Astrocyte of the cerebellum (primary cell): ENCODE measurements around the gene SLC25A22.
A peak's percentile ranks its signal among the peaks of the same experiment; 100 is the strongest.

Source experiments
- DNase-seq: peaks from one replicate; pipeline ENCODE4 v3.0.0-alpha.2; 2011; ENCODE audit warnings: low read depth
- H3K4me3 ChIP-seq: 2 replicates; pipeline ENCODE4 v1.5.1; 2011; ENCODE audit warnings: mild to moderate bottlenecking, low read depth, low read length, moderate library complexity
- CTCF ChIP-seq: IDR thresholded peaks from 2 replicates; pipeline ENCODE4 v1.5.1; 2012; ENCODE audit warnings: low read length, low read depth, moderate library complexity, mild to moderate bottlenecking; ENCODE audit errors: missing control alignments
- in situ Hi-C: cut with HindIII; loops from 2 replicates; pipeline ENCODE4 v1.10.0; 2017; ENCODE audit warnings: low sequenced_read_pairs

SLC25A22 gene

GRCh38 chr11:834371-835316 lies 36.6 kb upstream of the SLC25A22 start:
- no peak for DNase-seq

GRCh38 chr11:833849-834311 lies 35.8 kb upstream of the SLC25A22 start:
- in situ Hi-C loops = no loop called here
- no peak for TF ChIP-seq CTCF
- no peak for DNase-seq

More at GRCh38 chr11:834371-835316, 36.6 kb upstream of the SLC25A22 start:
- peak overlapping the region; percentile 72 for H3K4me3 ChIP-seq
- in situ Hi-C loops = no loop called here
- no peak for TF ChIP-seq CTCF

GRCh38 chr11:833114-833791 lies 35.2 kb upstream of the SLC25A22 start:
- in situ Hi-C loops = no loop called here
- no peak for DNase-seq
- TF ChIP-seq CTCF = no peak
- peak overlapping the region; percentile 72 for H3K4me3 ChIP-seq

More at GRCh38 chr11:833849-834311, 35.8 kb upstream of the SLC25A22 start:
- peak overlapping the region; percentile 72 for H3K4me3 ChIP-seq

DNA sequence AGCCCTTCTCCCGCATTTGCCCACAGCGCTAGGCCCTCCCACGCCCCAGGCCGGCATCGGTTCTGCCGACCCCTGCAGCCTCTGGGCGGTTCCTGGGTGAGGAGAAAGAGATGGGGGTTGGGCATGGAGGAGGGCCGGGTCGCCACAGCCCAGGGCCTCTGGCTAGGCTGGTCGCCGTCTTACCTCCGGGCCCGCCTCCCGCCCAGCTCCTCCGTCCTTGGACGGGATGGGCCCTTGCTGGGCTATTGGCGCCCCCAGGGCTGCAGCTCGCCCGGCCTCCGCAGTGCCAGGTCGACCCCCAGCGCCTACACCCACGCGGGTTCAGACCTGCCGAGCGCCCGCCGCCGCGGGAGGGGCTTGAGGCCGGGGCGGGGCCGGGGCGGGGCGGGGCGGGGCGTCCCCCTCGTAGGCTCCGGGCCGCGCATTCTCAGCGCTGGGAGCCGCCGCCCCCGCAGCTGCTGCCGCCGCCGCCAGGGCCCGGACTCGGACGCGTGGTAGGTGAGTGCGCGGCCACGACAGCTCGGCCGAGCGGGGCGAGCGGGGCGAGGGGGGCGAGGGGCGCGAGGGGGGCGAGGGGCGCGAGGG lies 34.5 kb upstream of the SLC25A22 start, which contains the start of gene CD151:
TSS of gene CD151 (plus strand) at position 424 of the 585 bp plus-strand sequence. CDS start 3,118 bp downstream, outside the sequence.
- no peak for TF ChIP-seq CTCF
- in situ Hi-C loops = no loop called here

DNA sequence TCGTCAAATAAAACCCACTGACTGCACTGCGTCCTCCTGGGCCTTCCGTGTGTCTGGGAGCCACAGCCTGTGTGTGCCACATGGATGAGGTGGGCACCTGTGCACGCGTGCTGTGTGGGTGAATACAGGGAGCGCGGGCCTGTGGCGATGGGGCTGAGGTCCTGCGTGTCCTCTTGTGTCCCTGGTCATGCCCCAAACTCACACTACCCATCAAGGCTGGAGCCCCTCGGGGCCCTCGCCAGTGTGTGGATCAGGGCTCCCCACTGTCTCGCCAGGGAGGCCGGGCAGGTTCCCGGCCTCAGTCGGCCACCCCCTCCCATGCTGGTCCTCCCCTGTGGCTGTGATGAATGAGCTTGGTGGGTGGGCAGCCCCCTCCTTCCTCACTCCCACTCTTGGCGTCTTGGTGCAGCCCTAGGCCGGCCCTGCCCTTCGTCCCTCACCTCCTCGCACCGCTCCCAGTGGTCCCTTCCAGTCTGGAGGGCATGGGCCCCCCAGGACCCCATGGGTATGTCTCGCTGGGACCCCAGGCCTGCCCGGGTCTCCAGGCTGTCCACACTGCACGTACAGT lies 34.0 kb upstream of the SLC25A22 start:
- DNase-seq = no peak
- no peak for TF ChIP-seq CTCF
- in situ Hi-C loops = no loop called here
- peak overlapping the region; percentile 72 for H3K4me3 ChIP-seq

More for the DNA sequence above, 34.5 kb upstream of the SLC25A22 start, which contains the start of gene CD151:
- H3K4me3 ChIP-seq = peak within 1 kb of the TSS; percentile 72
- DNase-seq = no peak
